ENCODE data around the gene S100A6.
"Not testable (repeated sequence)": the region's sequence is repeated elsewhere in the genome, so short reads cannot be mapped to it uniquely, and the experiment has no call there.

Gene S100A6

DNA sequence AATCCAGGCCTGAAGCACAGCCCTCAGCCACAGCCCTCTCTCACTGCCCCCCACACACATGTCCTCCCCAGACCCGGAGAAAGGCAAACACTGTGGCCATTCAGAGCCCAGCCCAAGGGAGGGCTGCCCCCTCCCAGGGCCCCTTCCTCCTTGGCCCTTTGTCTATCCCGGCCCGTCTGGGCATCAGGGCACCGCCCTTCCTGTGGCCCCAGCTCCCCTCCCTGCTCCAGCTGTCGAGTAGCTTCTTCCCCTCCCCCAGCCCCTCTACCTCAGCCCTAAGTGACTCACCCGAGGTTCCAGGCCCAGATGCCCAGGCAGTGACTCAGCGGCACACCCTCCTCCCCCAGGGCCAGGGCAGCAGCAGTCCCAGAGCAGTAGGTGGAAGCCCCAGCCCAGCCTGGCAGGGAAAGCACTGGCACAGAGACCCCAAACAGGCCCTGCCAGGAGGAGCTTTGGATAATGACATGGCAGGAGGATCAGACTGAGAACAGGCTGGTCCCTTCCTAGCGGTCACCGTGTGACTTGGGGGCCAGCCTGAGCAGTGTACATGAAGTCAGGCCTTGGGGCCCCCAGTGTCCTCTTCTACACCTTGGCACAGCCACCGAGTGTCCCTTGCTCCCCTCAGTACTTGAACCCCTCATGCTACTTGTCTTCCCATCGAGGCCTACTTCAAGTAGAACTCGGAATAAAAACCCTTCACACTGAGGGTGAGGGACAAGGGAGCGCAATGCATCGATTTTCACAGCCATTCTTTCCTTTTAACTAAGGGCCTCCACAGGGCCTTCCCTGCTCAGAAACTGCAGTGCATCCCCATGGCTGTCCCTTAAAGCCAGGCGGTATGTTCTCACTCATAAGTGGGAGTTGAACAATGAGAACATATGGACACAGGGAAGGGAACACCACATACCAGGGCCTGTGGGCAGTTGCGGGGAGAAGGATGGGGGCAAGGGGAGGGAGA, 30.9 kb upstream of the S100A6 start:
- intact Hi-C loops (cut with DNase I): loop anchor here (5.0 to 10.0 kb wide), 2 partner anchors 34 to 212 kb away; partner anchors contain the start of gene S100A9
- peak in 8 of 10 donors; percentile 41 to 96 (median 66) for DNase-seq

DNA sequence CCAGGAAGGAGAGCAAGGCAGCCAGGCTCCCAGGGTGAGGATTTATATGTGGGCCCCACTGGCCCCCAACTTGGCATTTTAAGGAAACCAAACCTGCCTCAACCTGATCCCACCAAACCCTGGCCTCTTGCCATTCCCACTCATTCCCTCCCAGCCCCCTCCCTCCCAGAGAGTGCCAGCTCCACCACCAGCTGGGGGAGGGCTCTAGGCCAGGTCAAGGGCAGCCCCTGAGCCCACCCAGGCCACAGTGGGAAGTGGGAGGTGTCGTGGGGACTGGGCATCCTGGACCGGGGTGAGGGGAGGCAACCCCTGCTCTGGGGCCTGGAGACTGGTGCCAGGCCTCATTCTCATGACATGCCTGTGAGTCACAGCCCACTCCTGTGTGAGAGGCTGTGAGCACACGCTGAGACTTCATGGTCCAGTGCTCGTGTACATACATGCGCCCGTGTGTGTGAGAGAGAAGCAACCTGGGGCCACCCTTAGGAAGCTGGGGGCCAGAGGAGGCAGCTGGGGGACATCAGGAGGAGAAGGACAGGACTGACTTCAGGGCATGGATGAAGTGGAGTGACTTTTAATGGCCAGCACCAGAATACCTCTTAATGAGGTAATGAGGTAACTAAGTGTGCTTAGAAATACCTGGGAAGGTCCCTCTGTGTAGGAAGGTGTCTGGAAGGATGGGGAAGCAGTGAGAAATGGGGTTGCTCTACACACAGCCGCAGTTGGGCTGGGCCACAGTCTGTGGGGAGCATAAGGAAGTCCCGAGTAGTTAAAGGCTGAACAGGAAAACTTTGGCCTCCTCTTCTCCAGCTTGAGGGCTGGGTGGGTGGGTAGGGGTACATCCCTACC, 30.0 kb upstream of the S100A6 start, which contains the start of gene S100A2:
TSS of gene S100A2 (minus strand) at position 316 of the 846 bp plus-strand sequence. CDS start 1,967 bp downstream, outside the sequence.
- peak in 1 of 10 donors; percentile 79 for DNase-seq

DNA sequence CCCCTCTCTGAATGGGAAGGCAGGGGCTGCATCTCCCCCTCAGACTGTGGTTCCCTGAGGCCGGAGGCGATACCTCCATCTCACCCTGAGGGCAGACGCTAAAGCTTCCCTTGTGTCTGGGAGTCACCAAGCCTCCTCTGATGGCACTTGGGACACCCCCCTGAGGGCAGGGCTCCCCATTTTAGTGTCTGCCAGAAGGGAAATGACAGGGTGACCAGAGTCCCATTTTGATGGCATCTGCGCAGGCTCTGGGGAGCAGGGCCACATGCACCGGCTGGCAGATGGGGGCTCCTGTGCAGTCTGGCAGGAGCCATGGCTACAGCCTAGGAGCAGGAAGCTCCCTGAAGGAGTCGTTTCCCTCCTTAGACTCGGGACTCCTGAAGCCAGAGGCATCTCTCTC, 28.2 kb upstream of the S100A6 start:
- intact Hi-C loops (cut with DNase I): loop anchor here (10.0 kb wide), 1 partner anchor 209 kb away; the partner anchor contains the start of gene S100A9
- peak in 1 of 10 donors; percentile 43 for DNase-seq

More for the DNA sequence above, 30.0 kb upstream of the S100A6 start, which contains the start of gene S100A2:
- intact Hi-C loops (cut with DNase I): loop anchor here (5.0 to 10.0 kb wide), 2 partner anchors 33 to 211 kb away; partner anchors contain the start of gene S100A9

DNA sequence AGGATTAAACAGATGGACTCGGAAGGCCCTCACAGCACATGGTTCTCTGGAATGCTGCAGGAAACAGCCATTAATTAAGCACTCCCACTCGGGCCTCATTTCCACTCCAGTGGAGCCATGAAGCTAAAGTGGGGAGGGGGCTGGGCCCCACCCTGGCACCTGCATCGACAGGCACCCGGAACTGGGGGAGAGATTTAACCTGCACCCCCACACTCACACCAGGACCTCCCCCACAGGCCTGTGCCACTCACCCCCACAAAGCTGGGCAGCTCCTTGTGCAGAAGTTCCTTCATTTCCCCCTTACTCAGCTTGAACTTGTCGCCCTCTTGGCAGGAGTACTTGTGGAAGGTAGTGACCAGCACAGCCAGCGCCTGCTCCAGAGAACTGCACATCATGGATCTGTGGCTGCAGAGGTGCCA, 27.7 kb upstream of the S100A6 start:
- DNase-seq: peak in 1 of 10 donors; percentile 42
- intact Hi-C loops (cut with DNase I): loop anchor here (10.0 kb wide), 1 partner anchor 209 kb away; the partner anchor contains the start of gene S100A9

DNA sequence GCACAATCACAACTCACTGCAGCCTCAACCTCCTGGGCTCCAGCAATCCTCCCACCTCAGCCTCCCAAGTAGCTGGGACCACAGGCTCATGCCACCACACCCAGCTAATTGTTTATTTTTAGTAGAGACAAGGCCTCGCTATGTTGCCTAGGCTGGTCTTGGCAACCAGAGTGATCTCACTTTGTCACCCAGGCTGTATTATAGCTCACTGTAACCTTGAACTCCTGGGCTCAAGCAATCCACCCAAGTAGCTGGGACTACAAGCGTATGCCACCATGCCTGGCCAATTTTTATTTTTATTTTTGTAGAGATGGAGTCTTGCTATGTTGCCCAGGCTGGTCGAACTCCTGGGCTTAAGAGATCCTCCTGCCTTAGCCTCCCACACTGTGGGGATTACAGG, 26.2 kb upstream of the S100A6 start:
- not testable (repeated sequence) for DNase-seq
- intact Hi-C loops (cut with DNase I): loop anchor here (10.0 kb wide), 1 partner anchor 207 kb away; the partner anchor contains the start of gene S100A9

DNA sequence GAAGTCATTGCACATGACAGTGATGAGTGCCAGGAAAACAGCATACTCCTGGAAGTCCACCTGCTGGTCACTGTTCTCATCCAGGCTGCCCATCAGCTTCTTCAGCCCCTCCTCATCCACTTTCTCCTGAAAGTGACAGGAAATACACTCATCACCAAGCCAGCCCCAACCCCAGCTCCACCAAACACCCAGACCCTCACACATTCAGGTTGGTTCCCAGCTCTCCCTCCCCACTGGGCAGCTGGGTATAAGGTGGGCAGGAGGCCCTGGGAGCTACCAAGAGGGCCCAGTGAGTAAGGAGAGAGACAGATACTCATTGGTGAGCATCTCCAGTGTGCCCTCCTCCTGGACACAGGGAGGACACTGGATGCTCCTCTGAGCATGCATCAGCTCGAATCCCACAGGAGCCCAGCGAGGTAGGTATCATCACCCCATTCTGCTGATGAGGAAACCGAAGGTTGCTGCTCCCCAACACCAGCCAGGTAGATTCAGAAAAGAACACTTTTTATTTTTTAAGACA, 25.7 kb upstream of the S100A6 start:
- DNase-seq: no peak
- intact Hi-C loops (cut with DNase I): loop anchor here (10.0 kb wide), 1 partner anchor 207 kb away; the partner anchor contains the start of gene S100A9

DNA sequence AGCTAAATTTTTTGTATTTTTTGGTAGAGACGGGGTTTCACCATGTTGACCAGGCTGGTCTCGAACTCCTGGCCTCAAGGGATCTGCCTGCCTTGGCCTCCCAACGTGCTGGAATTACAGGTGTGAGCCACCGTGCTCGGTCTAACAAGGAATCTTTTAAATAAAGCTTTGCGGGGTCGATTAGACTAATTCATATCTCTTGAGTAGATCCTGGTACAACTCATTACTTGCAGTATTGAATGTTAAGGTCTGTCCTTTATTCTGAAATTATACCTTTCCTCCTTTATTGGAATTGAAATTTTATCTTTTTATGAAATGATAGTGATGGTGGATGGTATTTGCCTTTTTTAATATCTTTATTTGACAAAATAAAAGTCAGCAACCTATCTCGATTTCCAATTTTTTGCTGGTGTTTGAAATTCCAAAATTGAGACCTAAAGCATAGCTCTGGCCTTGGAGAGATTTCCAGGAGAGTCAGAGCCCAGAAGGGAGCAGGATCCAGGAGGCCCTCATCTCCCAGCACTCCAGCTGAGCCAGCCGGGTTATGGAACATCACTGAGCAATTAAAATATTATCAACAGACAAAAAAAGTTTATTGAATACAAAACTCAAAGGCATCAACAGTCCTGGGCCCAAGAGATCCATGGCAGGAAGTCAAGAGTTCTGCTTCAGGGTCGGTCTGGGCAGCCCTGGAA, 25.1 kb upstream of the S100A6 start:
- intact Hi-C loops (cut with DNase I): loop anchor here (10.0 kb wide), 1 partner anchor 206 kb away; the partner anchor contains the start of gene S100A9
- DNase-seq: peak in 1 of 10 donors; percentile 58

DNA sequence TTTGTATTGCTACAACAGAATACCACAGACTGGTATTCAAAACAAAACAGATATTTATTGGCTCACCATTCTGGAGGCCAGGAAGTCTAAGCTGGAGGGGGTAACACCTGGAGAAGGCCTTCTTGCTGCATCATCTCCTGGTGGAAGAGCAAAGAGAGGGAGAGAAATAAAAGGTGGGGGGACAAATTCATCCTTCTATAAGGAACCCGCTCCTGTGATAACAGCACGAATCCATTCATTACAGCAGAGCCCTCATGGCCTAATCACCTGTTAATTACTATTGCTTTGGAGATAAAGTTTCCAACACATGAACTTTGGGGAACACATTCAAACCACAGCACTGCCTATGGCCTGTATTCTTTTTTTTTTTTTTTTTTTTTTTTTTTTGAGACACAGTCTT, 24.4 kb upstream of the S100A6 start:
- no peak for DNase-seq
- intact Hi-C loops (cut with DNase I): loop anchor here (10.0 kb wide), 1 partner anchor 205 kb away; the partner anchor contains the start of gene S100A9

DNA sequence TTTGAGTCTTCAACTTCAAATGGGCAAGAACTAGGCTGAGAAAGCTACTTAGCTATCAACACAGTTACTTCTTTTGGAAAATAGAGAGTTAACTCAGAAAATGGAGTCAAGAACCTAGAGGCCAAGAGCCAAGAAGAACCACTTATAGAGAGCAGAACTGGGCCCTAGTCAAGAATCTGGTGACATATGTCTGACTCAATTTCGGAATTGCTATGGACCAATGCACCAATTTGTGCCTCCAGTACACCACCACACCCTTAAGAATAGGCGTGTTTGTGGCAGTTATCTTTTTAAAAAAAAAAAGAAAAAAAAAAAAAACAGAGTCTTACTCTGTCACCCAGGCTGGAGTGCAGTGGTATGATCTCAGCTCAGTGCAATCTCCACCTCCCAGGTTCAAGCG, 22.1 kb upstream of the S100A6 start:
- intact Hi-C loops (cut with DNase I): no loop called here
- DNase-seq: no peak

DNA sequence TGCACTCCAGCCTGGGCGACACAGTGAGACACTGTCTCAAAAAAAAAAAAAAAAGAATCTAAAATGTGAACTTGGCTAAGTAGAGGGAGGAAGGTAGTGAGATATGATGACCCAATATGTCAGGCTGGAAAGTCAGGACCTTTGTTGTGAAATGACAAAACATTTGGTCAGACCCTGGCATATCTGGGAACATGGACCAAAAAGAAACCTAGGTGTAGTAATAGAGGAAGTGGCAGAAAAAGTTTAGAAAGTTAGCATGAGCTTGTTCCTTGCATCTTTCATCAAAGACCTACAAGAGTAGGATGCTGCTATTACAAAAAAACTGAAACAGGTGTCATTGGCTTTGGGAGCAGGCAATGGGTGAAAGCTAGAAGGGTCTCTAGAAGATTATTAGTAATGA, 20.6 kb upstream of the S100A6 start:
- no peak for DNase-seq
- intact Hi-C loops (cut with DNase I): no loop called here

DNA sequence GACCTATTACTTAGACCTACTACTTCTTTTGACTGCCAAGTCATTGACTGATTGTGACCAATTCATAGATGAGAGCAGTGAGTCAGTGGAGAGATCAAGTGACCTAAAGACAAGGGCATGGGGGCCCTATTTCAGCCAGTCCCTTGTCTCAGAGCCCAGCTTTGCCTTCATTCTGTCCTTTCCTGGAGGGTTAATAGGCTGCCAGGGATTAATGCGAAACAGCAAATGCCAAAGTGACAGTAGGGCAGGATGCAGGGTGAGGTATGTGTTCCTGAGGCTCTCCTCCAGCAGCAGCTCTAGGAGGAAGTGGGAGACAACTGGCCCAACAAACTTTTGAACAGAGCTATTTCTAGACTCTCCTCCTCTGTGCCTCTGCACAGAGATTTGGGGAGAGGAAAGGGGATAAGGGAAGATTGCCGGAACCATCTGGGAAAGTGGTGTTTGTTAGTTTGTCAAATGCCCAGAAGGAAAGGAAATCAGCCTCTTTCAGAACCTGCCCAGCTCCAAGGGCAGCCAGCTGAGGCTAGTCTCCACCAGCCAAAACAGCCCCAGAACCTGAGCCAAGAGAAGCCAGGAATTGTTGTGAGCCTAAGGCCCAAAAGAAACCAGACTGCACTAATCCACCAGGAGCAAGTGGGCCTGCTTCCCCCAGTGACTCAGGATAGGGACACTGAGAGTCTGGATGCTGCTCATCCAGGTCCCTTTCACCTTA, 18.2 kb upstream of the S100A6 start:
- peak in 1 of 10 donors; percentile 38 for DNase-seq
- intact Hi-C loops (cut with DNase I): no loop called here

DNA sequence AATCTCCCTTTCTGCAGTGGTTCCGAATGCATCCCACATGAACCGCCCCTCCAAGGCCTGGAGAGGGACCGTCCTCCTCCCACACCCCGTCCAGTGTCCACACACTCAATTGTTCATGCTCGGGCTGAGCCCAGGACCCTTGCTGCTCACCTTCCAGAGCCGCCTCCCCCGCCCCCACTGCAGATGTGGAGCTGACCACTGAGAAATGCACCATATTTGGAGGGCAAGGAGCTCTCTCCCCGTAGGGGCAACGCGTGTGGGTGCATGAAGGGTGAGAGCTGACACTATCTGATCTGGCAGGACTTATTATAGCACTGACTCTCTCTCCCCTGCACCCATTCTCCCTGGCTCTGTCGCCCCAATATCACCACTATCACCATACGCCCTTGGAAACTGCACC, 17.3 kb upstream of the S100A6 start:
- peak in 1 of 10 donors; percentile 70 for DNase-seq
- intact Hi-C loops (cut with DNase I): no loop called here

DNA sequence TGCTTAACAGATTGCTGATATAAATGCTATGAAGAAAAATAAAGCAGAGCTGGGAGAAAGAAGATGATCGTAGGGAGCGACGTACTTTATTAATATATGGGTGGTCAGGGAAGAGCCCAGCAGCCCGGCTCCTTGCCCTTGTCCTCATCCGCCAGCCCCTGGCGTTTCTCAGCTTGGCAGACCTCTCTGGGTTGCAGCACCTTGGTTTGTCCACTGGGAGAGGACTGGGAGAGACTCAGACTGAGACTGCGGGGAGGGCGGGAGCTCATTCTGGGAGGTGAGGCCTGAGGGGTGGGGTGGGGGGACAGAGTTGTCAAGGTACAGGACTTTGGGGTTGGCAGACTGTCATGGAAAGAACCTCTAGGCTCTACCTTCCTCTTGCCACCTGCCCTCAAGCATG, 16.5 kb upstream of the S100A6 start:
- intact Hi-C loops (cut with DNase I): no loop called here
- DNase-seq: peak in 2 of 10 donors; percentile 8 to 30

DNA sequence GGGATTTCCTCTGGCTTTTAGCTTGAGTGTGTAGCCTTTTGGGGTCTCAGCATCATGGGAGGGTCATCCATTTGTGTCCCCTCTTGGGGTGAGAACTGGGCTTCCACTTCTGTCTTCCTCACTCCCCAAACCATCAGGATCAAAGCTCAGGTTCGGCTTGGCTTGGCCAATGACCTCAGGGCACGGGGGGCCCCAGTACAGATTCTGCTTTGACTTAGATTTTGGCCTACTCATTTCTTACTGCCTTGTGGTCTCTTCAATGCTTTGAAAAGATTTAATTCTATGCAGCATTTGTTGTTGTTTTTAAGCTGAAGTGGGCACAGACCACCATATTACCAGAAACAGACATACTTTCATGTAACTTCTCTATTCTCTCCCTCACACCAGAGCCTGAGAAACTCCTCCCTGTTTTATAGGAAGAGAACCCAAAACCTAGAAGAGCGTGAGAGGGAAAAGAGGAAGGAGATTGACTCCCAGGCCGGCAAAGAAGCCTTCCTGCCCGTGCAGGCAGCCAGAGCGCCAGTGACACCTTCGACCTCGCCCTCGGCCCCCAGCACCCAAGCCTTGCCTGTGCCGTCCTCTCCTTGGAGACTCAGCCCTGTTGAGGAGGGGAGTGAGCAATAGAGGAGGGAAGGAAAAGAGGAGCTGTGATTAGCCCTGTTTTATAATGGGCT, 15.2 kb upstream of the S100A6 start:
- peak in 3 of 10 donors; percentile 20 to 78 (median 46) for DNase-seq
- intact Hi-C loops (cut with DNase I): no loop called here

DNA sequence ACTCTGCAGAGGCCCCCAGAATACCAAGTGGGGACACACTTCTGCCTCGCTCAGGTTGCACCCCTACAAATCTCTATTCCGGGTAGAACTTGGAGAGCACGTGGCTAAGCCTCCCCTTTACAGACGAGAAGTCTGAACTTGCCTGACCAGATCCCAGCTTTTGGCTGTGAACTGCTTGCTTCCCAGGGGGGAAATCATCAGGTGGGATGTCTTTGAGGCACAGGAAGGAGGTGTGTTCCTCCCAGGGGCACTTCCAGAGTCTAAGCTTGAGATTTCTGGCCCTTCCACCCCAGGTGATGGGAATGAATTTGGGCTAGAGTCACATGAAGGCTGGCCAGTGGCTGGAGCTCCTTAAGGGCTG, 14.6 kb upstream of the S100A6 start:
- DNase-seq: peak in 3 of 10 donors; percentile 6 to 47 (median 42)
- intact Hi-C loops (cut with DNase I): no loop called here

DNA sequence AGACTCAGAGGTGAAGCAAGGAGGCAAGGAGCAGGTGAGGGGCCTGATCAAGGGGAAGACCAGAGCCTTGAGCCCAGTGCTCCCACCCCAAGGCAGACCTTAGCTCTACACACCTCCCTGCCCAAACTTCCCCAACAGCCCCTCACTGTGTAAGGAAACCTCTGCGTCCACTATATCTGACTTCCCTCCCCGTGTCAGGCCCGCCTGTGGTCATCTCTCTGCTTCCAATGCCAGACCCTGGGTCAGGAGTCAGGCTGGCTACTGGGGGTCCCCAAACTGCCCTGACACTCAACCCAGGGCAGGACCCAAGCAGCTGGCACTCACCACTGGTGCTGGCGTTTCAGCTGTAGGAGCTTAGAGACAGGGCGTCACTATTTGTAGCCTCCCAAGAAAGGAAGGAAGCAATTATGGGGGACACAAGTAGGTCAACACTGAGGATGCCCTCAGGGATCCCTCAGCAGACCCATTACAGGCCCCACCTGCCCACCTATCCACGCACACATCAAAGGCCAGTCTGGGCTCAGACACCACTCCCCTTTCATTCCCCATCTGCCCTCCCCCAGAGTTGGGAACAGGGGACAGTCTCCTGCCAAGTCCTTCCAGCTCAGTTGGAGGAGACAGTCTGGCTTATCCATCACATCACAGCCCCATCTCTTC, 14.1 kb upstream of the S100A6 start:
- intact Hi-C loops (cut with DNase I): no loop called here
- peak in 3 of 10 donors; percentile 15 to 73 (median 70) for DNase-seq
